NCI-H524 (cell line): ENCODE results near the gene MAPK1.
"Not testable (repeated sequence)": the region's sequence is repeated elsewhere in the genome, so short reads cannot be mapped to it uniquely, and the experiment has no call there.

Experiments
- DNase-seq, 2 experiments: peaks; one replicate each; lab custom pipeline; 2025; lab: John Stamatoyannopoulos, UW

Gene MAPK1

GRCh38 chr22:21725956-21726649 lies 141.3 kb downstream of the MAPK1 start:
- no peak for DNase-seq

- DNase-seq: not testable (repeated sequence)
Observed at GRCh38 chr22:21724496-21724895, 142.9 kb downstream of the MAPK1 start.

DNA sequence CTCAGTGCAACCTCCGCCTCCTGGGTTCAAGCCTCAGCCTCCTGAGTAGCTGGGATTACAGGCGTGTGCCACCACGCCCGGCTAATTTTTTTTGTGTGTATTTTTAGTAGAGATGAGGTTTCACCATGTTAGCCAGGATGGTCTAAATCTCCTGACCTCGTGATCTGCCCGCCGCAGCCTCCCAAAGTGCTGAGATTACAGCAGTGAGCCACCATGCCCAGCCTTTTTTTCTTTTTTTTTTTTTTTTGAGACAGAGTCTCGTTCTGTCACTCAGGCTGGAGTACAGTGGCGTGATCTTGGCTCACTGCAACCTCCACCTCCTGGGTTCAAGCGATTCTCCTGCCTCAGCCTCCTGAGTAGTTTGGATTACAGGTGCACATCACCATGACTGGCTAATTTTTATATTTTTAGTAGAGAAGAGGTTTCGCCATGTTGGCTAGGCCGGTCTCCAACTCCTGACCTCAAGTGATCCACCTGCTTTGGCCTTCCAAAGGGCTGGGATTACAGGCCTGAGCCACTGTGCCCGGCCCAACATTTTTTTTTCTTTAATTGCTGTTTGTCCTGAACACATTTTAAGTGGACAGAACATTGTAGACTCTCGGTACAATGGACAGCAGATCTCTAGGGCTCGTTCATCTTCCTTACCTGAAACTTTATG lies 146.1 kb downstream of the MAPK1 start:
- not testable (repeated sequence) for DNase-seq

- not testable (repeated sequence) for DNase-seq
Observed at GRCh38 chr22:21720191-21720859, 147.1 kb downstream of the MAPK1 start.

DNA sequence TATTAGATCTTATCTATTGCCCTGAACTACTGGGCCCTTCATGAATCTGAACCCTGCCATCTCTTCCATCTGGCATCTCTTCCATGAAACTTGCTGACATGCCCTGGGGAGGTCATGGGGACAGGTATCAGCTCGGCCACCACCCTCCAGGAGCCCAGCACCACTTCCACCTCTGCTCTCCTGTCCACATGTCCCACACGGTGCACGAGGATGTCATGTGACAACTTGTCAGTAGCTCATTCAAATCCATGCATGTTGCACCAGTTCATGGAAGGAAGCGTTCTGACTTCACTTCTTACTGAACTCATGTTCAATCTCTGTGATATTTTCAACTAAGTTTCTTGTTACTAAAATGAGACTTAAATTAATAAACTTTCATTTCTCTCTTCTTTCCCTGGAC lies 148.4 kb downstream of the MAPK1 start:
- DNase-seq: no peak

DNA sequence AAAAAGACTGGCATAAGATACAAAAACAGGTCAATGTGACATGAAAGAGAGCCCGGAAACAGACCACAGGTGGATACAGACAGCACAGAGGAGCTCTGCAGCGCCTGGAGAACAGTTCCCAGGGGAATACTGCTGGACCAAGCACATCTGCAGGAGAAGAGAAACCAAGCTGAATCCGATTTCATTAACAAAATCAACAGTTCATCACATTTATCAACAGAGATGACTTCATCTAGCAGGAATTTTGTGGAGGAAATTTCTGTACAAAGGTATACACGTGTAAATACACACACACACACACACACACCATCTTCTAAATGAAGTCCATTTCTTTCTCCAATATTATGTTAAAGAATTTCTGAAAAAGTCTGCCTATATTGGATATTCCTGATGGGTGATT lies 148.9 kb downstream of the MAPK1 start:
- no peak for DNase-seq

DNA sequence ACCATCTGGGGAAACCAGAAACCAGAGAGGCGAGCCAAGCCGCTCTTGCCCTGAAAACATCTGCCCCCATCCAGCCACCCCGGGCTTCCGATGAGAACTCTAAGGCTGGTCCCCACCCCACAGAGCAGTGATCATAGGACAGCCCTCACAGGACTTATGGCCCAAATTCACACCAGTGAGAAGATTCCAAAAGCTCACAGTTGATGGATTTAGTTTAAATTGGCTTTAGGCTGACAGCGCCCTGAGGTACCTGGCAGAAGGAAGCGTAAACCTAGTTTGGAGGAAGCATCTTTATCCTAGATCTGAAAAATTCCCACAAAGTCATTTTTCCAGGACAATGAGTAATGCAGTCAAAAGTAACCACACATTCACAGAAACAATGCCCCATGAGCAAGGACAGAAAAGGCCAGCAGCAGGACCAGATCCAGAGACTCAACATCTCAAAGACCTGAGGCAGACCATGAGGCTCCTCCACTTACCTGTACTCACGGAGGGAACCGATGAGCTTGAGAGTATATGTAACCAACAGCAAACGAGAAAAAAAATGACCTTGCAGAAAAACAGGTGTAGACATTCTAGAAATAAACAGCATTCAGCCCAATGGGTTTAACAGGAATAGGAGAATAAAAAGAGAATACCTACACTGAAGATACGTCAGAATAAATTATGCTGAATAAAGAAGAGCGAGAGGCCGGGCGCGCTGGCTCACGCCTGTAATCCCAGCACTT lies 150.9 kb downstream of the MAPK1 start:
- DNase-seq: peak in 1 of 2 experiments; percentile 46

DNA sequence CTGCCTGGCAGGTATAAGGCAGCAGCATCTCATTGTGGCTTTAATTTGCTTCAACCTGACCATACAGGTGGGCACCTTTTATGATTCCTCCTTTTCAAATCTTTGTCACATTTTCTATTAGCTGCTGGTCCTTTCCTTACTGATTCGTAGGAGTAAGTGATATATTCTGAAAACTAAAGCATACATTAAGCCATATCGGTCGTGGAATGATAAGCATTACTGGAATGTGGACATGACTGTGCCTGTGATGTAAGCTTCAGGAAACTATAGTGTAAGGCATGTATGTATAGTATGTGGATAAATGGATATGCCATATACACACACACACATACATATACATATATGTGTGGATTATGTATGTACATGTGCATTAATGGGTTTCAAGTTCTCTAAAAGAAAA lies 152.7 kb downstream of the MAPK1 start:
- DNase-seq: no peak

- peak; percentile 29 to 57 for DNase-seq
Observed at GRCh38 chr22:21714059-21714770, 153.2 kb downstream of the MAPK1 start.

GRCh38 chr22:21713428-21714058 lies 153.9 kb downstream of the MAPK1 start:
- DNase-seq: no peak

DNA sequence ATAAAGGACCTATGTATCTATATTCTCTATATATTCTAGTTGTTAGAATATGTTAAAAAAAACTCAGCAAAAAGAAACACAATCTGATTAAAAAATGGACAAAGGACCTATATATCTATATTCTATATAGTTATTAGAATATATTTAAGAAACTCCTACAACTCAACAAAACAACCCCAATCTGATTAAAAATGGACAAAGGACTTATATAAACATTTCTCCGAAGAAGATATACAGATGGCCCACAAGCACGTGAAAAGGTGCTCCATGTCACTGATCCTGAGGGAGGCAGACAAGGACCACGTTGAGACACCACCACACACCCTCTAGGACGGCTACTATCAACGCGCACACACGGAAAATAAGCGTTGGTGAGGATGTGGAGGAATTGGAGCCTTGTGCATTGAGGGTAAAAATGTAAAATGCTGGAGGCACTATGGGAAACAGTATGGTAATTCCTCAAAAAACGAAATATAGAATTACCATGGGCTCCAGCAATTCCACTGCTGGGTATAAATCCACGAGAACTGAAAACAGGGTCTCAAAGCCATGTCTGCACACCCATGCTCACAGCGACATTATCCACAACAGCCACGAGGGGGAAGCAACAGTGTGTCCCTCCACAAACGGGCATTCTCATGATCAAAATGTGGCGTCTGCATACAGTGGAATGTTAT lies 154.6 kb downstream of the MAPK1 start:
- peak; percentile 88 to 90 for DNase-seq

DNA sequence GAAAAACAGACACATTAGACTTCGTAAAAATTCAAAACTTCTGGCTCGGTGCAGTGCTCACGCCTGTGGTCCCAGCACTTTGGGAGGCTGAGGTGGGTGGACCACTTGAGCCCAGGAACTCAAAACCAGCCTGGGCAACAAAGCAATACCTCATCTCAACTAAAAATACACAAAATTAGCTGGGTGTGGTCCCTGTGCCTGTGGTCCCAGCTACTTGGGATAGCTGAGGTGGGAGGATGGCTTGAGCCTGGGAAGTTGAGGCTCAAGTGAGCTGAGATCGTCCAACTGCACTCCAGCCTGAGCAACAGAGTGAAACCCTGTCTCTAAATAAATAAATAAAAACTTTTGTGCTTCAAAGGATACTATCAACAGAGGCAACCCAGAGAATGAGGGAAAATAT lies 155.6 kb downstream of the MAPK1 start:
- DNase-seq: no peak

- peak in 1 of 2 experiments; percentile 27 for DNase-seq
Observed at GRCh38 chr22:21710156-21710555, 157.3 kb downstream of the MAPK1 start.

- no peak for DNase-seq
Observed at GRCh38 chr22:21709688-21710087, 157.8 kb downstream of the MAPK1 start.

- DNase-seq: no peak
Observed at GRCh38 chr22:21708960-21709359, 158.5 kb downstream of the MAPK1 start.

DNA sequence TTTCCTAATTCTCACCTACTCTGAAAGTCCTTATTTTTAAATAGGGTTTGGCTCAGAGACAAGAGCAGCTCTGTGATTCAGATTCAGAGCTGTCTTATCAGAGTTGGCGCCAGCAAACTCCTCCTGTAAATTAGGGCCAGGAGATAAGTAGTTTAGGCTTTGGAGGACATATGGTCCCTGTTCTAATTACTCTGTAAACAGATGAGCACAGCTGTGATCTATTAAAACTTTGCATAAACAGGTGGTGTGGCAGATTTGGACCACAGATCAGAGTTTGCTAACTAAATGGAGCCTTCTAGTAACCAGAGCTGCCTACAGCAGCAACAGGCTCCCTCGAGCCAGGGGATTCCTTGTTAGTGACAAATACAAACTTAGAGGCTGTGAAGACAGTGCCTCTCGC lies 159.8 kb downstream of the MAPK1 start:
- peak; percentile 95 to 99 for DNase-seq
